B cell (primary cell): ENCODE data around the gene KIF26B. TPM values are rescaled to one million over a fixed set of nuclear protein-coding genes. Genes with fewer than 3 reads are reported as not detected.
A peak's percentile ranks its signal among the peaks of the same experiment; 100 is the strongest.

ENCODE experiments used
- ATAC-seq: fragments of 200-7000 bp; cut with Tn5 transposase; one replicate; pipeline ENCODE4 v1.10.0; 2021; ENCODE audit warnings: low read depth, mild to moderate bottlenecking, moderate number of reproducible peaks, moderate library complexity
- CTCF ChIA-PET: fragments of 350-600 bp; sonication (Branson Sonifier 250); formaldehyde crosslinking; loops from one replicate; lab custom pipeline; 2021; ENCODE audit warnings: antibody characterized with exemption, inconsistent platforms; lab: Charles Lee
- POLR2A ChIA-PET: fragments of 350-600 bp; sonication (Branson Sonifier 250); formaldehyde crosslinking; loops from one replicate; lab custom pipeline; 2021; ENCODE audit warnings: antibody characterized with exemption; lab: Charles Lee
- DNase-seq: peaks from one replicate; pipeline ENCODE4 v3.0.0; 2013
- H2AFZ ChIP-seq: 2 replicates; pipeline ENCODE4 v1.6.1; 2012; ENCODE audit warnings: mild to moderate bottlenecking, low read depth, low read length; ENCODE audit not compliant: insufficient read depth, poor library complexity, severe bottlenecking
- H3K27ac ChIP-seq, 2 donors: 1 replicate in 1 of 2; 2 replicates in 1 of 2; pipeline ENCODE4 v1.5.1; 2012 to 2013; ENCODE audit warnings: low read length in 2 of 2, mild to moderate bottlenecking in 2 of 2, moderate library complexity in 1 of 2
- H3K27me3 ChIP-seq, 4 experiments: fragments of 200-600 bp in 1 of 4; sonication (generic) in 1 of 4; replicated peaks in 1 of 4; 1 replicate in 2 of 4; 2 replicates in 2 of 4; pipeline versions ENCODE4 v1.6.1 to v1.7.0; 2013 to 2016; ENCODE audit warnings: low read length in 3 of 4, mild to moderate bottlenecking in 2 of 4, mixed read lengths in 1 of 4, moderate library complexity in 1 of 4; ENCODE audit not compliant: insufficient read depth in 4 of 4, control insufficient read depth in 3 of 4; ENCODE audit errors: control extremely low read depth in 1 of 4
- H3K36me3 ChIP-seq, 2 experiments: replicated peaks in 1 of 2; 1 replicate in 1 of 2; 2 replicates in 1 of 2; pipeline versions ENCODE4 v1.6.1 to v1.7.1; 2013; ENCODE audit warnings: low read length in 1 of 2; ENCODE audit not compliant: insufficient read depth in 2 of 2, control insufficient read depth in 1 of 2; ENCODE audit errors: control extremely low read depth in 1 of 2, extremely low read depth in 1 of 2
- H3K4me1 ChIP-seq, 2 donors: fragments of 200-600 bp in 1 of 2; sonication (generic) in 1 of 2; 1 replicate in 1 of 2; 2 replicates in 1 of 2; pipeline versions ENCODE4 v1.5.1 to v1.6.1; 2013 to 2017; ENCODE audit warnings: low read length in 2 of 2; ENCODE audit not compliant: control insufficient read depth in 2 of 2, insufficient read depth in 2 of 2
- H3K4me2 ChIP-seq: replicated peaks from 2 replicates; pipeline ENCODE3; 2012; ENCODE audit warnings: mild to moderate bottlenecking, low read depth, low read length; ENCODE audit not compliant: poor library complexity, severe bottlenecking
- H3K4me3 ChIP-seq, 5 experiments: fragments of 200-600 bp in 1 of 5; sonication (generic) in 1 of 5; 1 replicate in 3 of 5; 2 replicates in 2 of 5; pipeline versions ENCODE4 v1.5.1 to v1.7.0; 2011 to 2016; ENCODE audit warnings: low read length in 4 of 5, mild to moderate bottlenecking in 4 of 5, low read depth in 2 of 5, control low read depth in 1 of 5, moderate library complexity in 1 of 5; ENCODE audit not compliant: insufficient read depth in 1 of 5; ENCODE audit errors: control extremely low read depth in 1 of 5, extremely low read depth in 1 of 5
- H3K79me2 ChIP-seq: fragments of 200-600 bp; sonication (generic); one replicate; pipeline ENCODE4 v1.6.0; 2016; ENCODE audit warnings: low read length; ENCODE audit not compliant: control insufficient read depth, insufficient read depth
- H3K9ac ChIP-seq: fragments of 200-600 bp; sonication (generic); 2 replicates; pipeline ENCODE4 v1.6.1; 2017; ENCODE audit warnings: mild to moderate bottlenecking, low read length, moderate library complexity
- H3K9me3 ChIP-seq, 3 donors: one replicate each; pipeline versions ENCODE4 v1.6.1 to v1.7.1; 2013; ENCODE audit warnings: low read length in 2 of 3; ENCODE audit not compliant: control insufficient read depth in 2 of 3, insufficient read depth in 1 of 3; ENCODE audit errors: control extremely low read depth in 1 of 3
- H4K20me1 ChIP-seq: 2 replicates; pipeline ENCODE4 v1.6.0; 2012; ENCODE audit warnings: mild to moderate bottlenecking, low read length; ENCODE audit not compliant: insufficient read depth, control insufficient read depth, poor library complexity, severe bottlenecking
- H3K27ac Mint-ChIP-seq: one replicate; pipeline ENCODE4 v1.8.0; 2021; ENCODE audit warnings: mixed read lengths
- H3K27me3 Mint-ChIP-seq: one replicate; pipeline ENCODE4 v1.8.0; 2021; ENCODE audit warnings: mixed read lengths
- H3K4me1 Mint-ChIP-seq: one replicate; pipeline ENCODE4 v1.8.0; 2021; ENCODE audit warnings: mixed read lengths
- H3K4me3 Mint-ChIP-seq: one replicate; pipeline ENCODE4 v1.8.0; 2021; ENCODE audit warnings: mixed read lengths
- H3K9me3 Mint-ChIP-seq: one replicate; pipeline ENCODE4 v1.8.0; 2022; ENCODE audit warnings: mixed read lengths; ENCODE audit not compliant: insufficient read depth
- CTCF ChIP-seq: fragments of 200-600 bp; IDR thresholded peaks from one replicate; pipeline ENCODE4 v1.8.0; 2022; ENCODE audit warnings: antibody characterized with exemption, mild to moderate bottlenecking
- EZH2 ChIP-seq: IDR thresholded peaks from 2 replicates; pipeline ENCODE4 v1.6.1; 2012; ENCODE audit warnings: borderline replicate concordance, low read depth, mild to moderate bottlenecking, moderate library complexity, low read length; ENCODE audit not compliant: insufficient read depth, poor library complexity, severe bottlenecking
- WGBS: methylation state at CpG from one replicate; pipeline ENCODE4 v1.1.5; 2013; ENCODE audit warnings: missing lambda C conversion rate; ENCODE audit not compliant: insufficient coverage; 5-methylcytosine and 5-hydroxymethylcytosine counted together
- intact Hi-C: fragments of 100-400 bp; cut with micrococcal nuclease; formaldehyde crosslinking; loops from one replicate; pipeline ENCODE4 v1.10.0; 2022
- polyA plus RNA-seq: library from polyadenylated mRNA; depleted of rRNA; stranded (reverse); fragments of >200 nt; gene quantifications from 2 replicates; pipeline ENCODE4 v1.2.3, GENCODE V29; 2012
- total RNA-seq, 2 donors: library from RNA; stranded (reverse); fragments of 120-200 nt in 1 of 2; gene quantifications; 1 replicate in 1 of 2; 2 replicates in 1 of 2; pipeline versions ENCODE4 v1.2.3 to v1.2.4, GENCODE V29; 2013 to 2022

KIF26B gene
- total and polyA plus RNA-seq, 2 donors (not counting 1 experiment from before 2014, with no cell fraction given) = 0.62 TPM; not detected in 1

GRCh38 chr1:245686446-245687030, 531.8 kb downstream of the KIF26B start:
- TF ChIP-seq EZH2 (no peak), CTCF (no peak)
- Mint-ChIP-seq H3K4me1 (peaks cover 5% of the 10 kb centered on the region), H3K9me3 (no peaks in the 10 kb centered on the region), H3K27me3 (peaks cover 9% of the 10 kb centered on the region), H3K4me3 (no peak overlapping the region), H3K27ac (no peak overlapping the region)
- no peak overlapping the region for H3K9ac ChIP-seq
- no peaks in the 10 kb centered on the region for H3K79me2 ChIP-seq
- H3K27me3 ChIP-seq = peaks cover 0 to 2% (median under 1%) of the 10 kb centered on the region in 4 experiments
- ChIA-PET CTCF (no interaction called here), POLR2A (no interaction called here)
- H3K9me3 ChIP-seq = no peaks in the 10 kb centered on the region
- H4K20me1 ChIP-seq = no peaks in the 10 kb centered on the region
- no peak for DNase-seq
- H2AFZ ChIP-seq = no peak overlapping the region
- no peak overlapping the region for H3K4me3 ChIP-seq
- no peak for ATAC-seq
- intact Hi-C loops = no loop called here
- H3K4me2 ChIP-seq = no peak overlapping the region
- H3K27ac ChIP-seq = no peak overlapping the region
- WGBS = 98% methylated on average over 29 of the region's 30 CpGs
- peaks cover 6 to 10% of the 10 kb centered on the region in 2 donors for H3K4me1 ChIP-seq
- H3K36me3 ChIP-seq = no peaks in the 10 kb centered on the region

- no peak overlapping the region for H3K4me3 ChIP-seq
- no peak overlapping the region for H3K27ac Mint-ChIP-seq
- peaks cover 5% of the 10 kb centered on the region for H3K4me1 Mint-ChIP-seq
- no peak overlapping the region for H3K9ac ChIP-seq
- intact Hi-C loops = no loop called here
- peak overlapping the region; percentile 38 for H3K4me3 Mint-ChIP-seq
- no peaks in the 10 kb centered on the region for H4K20me1 ChIP-seq
- no peak overlapping the region for H2AFZ ChIP-seq
- CTCF ChIA-PET = no interaction called here
- no peak overlapping the region for H3K27ac ChIP-seq
- ATAC-seq (no peak), DNase-seq (no peak)
- no peaks in the 10 kb centered on the region for H3K9me3 Mint-ChIP-seq
- peaks cover 6 to 10% of the 10 kb centered on the region in 2 donors for H3K4me1 ChIP-seq
- no peaks in the 10 kb centered on the region for H3K36me3 ChIP-seq
- H3K9me3 ChIP-seq = no peaks in the 10 kb centered on the region
- WGBS = 73% methylated on average over 17 of the region's 20 CpGs
- no peak for TF ChIP-seq CTCF
- no peak for TF ChIP-seq EZH2
- peaks cover 0 to 2% (median under 1%) of the 10 kb centered on the region in 4 experiments for H3K27me3 ChIP-seq
- POLR2A ChIA-PET = no interaction called here
- H3K27me3 Mint-ChIP-seq = peaks cover 9% of the 10 kb centered on the region
- peak overlapping the region; percentile 60 for H3K4me2 ChIP-seq
- H3K79me2 ChIP-seq = no peaks in the 10 kb centered on the region
Observed at GRCh38 chr1:245687152-245687635, 532.4 kb downstream of the KIF26B start.
